K562 (cell line): ENCODE results near the gene SYCE1. TPM values are rescaled to one million over a fixed set of nuclear protein-coding genes. Genes with fewer than 3 reads are reported as not detected.

ENCODE experiments used
- ATAC-seq: fragments of 200-7000 bp; cut with Tn5 transposase; 3 replicates; pipeline ENCODE4 v1.9.1; 2020; ENCODE audit warnings: moderate library complexity
- BruUV-seq: library from RNA; stranded (reverse); fragments of 400-500 nt; replicated peaks from 2 replicates; lab custom pipeline; 2021; lab: Mats Ljungman, UMichigan
- CTCF ChIA-PET: fragments of 300-600 bp; formaldehyde crosslinking; extraction: SDS; loops from one replicate; lab custom pipeline; 2021; ENCODE audit warnings: low intra/inter-chr PET ratio; lab: Yijun Ruan, JAX
- POLR2A ChIA-PET: fragments of 300-600, 350-650 bp; sonication (Branson Sonifier 250); formaldehyde crosslinking; extraction: SDS; loops from one replicate; lab custom pipeline; 2021; ENCODE audit warnings: antibody characterized with exemption, inconsistent platforms; lab: Yijun Ruan, JAX
- DNase-seq, 4 experiments: peaks; one replicate each; pipeline versions ENCODE4 v3.0.0 to v3.0.0-alpha.2; 2011 to 2018; ENCODE audit warnings: low spot score in 3 of 4, mixed read lengths in 3 of 4; ENCODE audit errors: extremely low read depth in 1 of 4
- FAIRE-seq: peaks from 2 replicates; lab custom pipeline; 2011; peaks lifted over from hg19 to GRCh38; lab: Jason Lieb, UNC
- H2AFZ ChIP-seq: 2 replicates; pipeline ENCODE4 v1.6.0; 2011; ENCODE audit warnings: low read depth, low read length, control low read depth, inconsistent platforms
- H3K27ac ChIP-seq: fragments of 200-600 bp; 3 replicates; pipeline ENCODE4 v1.8.0; 2011; ENCODE audit warnings: low read depth, mild to moderate bottlenecking, control low read depth, inconsistent platforms, low read length, moderate library complexity, mixed read lengths; ENCODE audit errors: extremely low read depth
- H3K27me3 ChIP-seq, 2 experiments: fragments of 300-600 bp in 1 of 2; 2 replicates in 1 of 2; 3 replicates in 1 of 2; pipeline versions ENCODE4 v1.6.0 to v1.8.0; 2011; ENCODE audit warnings: inconsistent platforms in 2 of 2, low read length in 2 of 2, mild to moderate bottlenecking in 1 of 2, mixed read lengths in 1 of 2, moderate library complexity in 1 of 2; ENCODE audit not compliant: control insufficient read depth in 2 of 2, insufficient read depth in 2 of 2
- H3K36me3 ChIP-seq: fragments of 300-600 bp; 3 replicates; pipeline ENCODE4 v1.8.0; 2011; ENCODE audit warnings: mild to moderate bottlenecking, low read length, inconsistent platforms; ENCODE audit not compliant: control insufficient read depth, insufficient read depth
- H3K4me1 ChIP-seq, 2 experiments: fragments of 200-600 bp in 1 of 2; replicated peaks in 1 of 2; 2 replicates in 1 of 2; 3 replicates in 1 of 2; pipeline versions ENCODE4 v1.5.1 to v1.8.0; 2011; ENCODE audit warnings: inconsistent platforms in 2 of 2, low read length in 2 of 2, mild to moderate bottlenecking in 1 of 2, mixed read lengths in 1 of 2, moderate library complexity in 1 of 2; ENCODE audit not compliant: control insufficient read depth in 2 of 2, insufficient read depth in 2 of 2
- H3K4me2 ChIP-seq: 2 replicates; pipeline ENCODE4 v1.6.1; 2011; ENCODE audit warnings: low read length, control low read depth, inconsistent platforms, mixed read lengths; ENCODE audit not compliant: insufficient read depth
- H3K4me3 ChIP-seq: fragments of 200-600 bp; sonication (generic), shearing (Covaris generic); 2 replicates; pipeline ENCODE4 v1.5.1; 2016; ENCODE audit warnings: control low read depth, inconsistent platforms
- H3K79me2 ChIP-seq: fragments of 200-600 bp; 3 replicates; pipeline ENCODE4 v1.8.0; 2011; ENCODE audit warnings: low read length, inconsistent platforms; ENCODE audit not compliant: control insufficient read depth, insufficient read depth
- H3K9ac ChIP-seq, 2 experiments: 2 replicates each; pipeline versions ENCODE4 v1.6.0 to v1.6.1; 2011; ENCODE audit warnings: low read depth in 2 of 2, low read length in 2 of 2, control low read depth in 1 of 2, inconsistent platforms in 1 of 2, mild to moderate bottlenecking in 1 of 2, mixed read lengths in 1 of 2; ENCODE audit not compliant: insufficient read depth in 1 of 2
- H3K9me1 ChIP-seq: one replicate; pipeline ENCODE4 v1.6.0; 2011; ENCODE audit warnings: inconsistent platforms, mild to moderate bottlenecking, low read length, moderate library complexity; ENCODE audit not compliant: control insufficient read depth, insufficient read depth
- H3K9me3 ChIP-seq: replicated peaks from 2 replicates; pipeline ENCODE4 v1.5.1; 2011; ENCODE audit warnings: low read depth, low read length, inconsistent platforms; ENCODE audit not compliant: control insufficient read depth, insufficient read depth
- H4K20me1 ChIP-seq: replicated peaks from 2 replicates; pipeline ENCODE4 v1.6.1; 2011; ENCODE audit warnings: low read length, inconsistent platforms, mixed read lengths; ENCODE audit not compliant: control insufficient read depth, insufficient read depth
- CBFA2T2 ChIP-seq: fragments of 450-650 bp; conservative IDR thresholded peaks from 2 replicates; pipeline ENCODE4 v1.6.1; 2017; ENCODE audit warnings: mild to moderate bottlenecking
- HMG20A ChIP-seq: fragments of 450-650 bp; formaldehyde crosslinking; conservative IDR thresholded peaks from 2 replicates; pipeline ENCODE4 v1.4.0; 2020; ENCODE audit warnings: mild to moderate bottlenecking, mixed read lengths
- MITF ChIP-seq: IDR thresholded peaks from 2 replicates; pipeline ENCODE4 v1.6.1; 2014; ENCODE audit warnings: antibody characterized with exemption
- MYBL2 ChIP-seq, 2 experiments: fragments of 450-650 bp in 1 of 2; sonication (generic) in 1 of 2; formaldehyde crosslinking in 1 of 2; IDR thresholded peaks; 2 replicates each; pipeline versions ENCODE4 v1.6.1 to v1.8.1; 2017 to 2022; ENCODE audit warnings: borderline replicate concordance in 1 of 2, inconsistent platforms in 1 of 2, low read depth in 1 of 2, mild to moderate bottlenecking in 1 of 2, missing genetic modification reagents in 1 of 2, moderate library complexity in 1 of 2
- PTBP1 ChIP-seq: fragments of 200-400 bp; formaldehyde crosslinking; IDR thresholded peaks from 2 replicates; pipeline ENCODE4 v1.6.1; 2017; ENCODE audit warnings: low read depth, low read length
- SUPT5H ChIP-seq: fragments of 450-650 bp; IDR thresholded peaks from 2 replicates; pipeline ENCODE4 v1.6.1; 2016
- TAF7 ChIP-seq: fragments of 450-650 bp; IDR thresholded peaks from 2 replicates; pipeline ENCODE4 v1.6.1; 2016; ENCODE audit warnings: missing genetic modification characterization, missing compliant biosample characterization
- TCFL5 ChIP-seq: fragments of 250-450 bp; sonication (Bioruptor Pico); conservative IDR thresholded peaks from 2 replicates; pipeline ENCODE4 v1.6.1; 2021; ENCODE audit warnings: mild to moderate bottlenecking, moderate library complexity, matching md5 sums
- ZNF431 ChIP-seq: sonication (generic); formaldehyde crosslinking; IDR thresholded peaks from 2 replicates; pipeline ENCODE4 v1.8.0; 2022; ENCODE audit warnings: mild to moderate bottlenecking, missing genetic modification reagents
- WGBS: fragments of 100-300 bp; shearing (Covaris generic); methylation state at CpG from one replicate; pipeline ENCODE4 v1.1.6; 2016; ENCODE audit warnings: low coverage, mixed read lengths; ENCODE audit not compliant: insufficient coverage; ENCODE audit errors: missing lambda C conversion rate; 5-methylcytosine and 5-hydroxymethylcytosine counted together
- in situ Hi-C: fragments of 300-500 bp; cut with MboI; formaldehyde crosslinking; loops from 4 replicates; pipeline ENCODE4 v1.15.0; 2018; ENCODE audit warnings: inconsistent platforms, mixed read lengths
- intact Hi-C: fragments of 100-400 bp; cut with micrococcal nuclease; formaldehyde crosslinking; loops from 2 replicates; pipeline ENCODE4 v1.14.2; 2022
- polyA plus RNA-seq, 8 experiments: library from polyadenylated mRNA; depleted of rRNA in 4 of 8; stranded (reverse) in 5 of 8; unstranded in 3 of 8; fragments of >200 nt; fragmentation: Nextera tagmentation in 2 of 8; fragmentation: Illumina TruSeq in 1 of 8; extraction: Ambion mirVana in 2 of 8; extraction: Trizol in 1 of 8; gene quantifications; 2 replicates each; pipeline versions ENCODE4 v1.2.1 to v1.2.3, GENCODE V29; 2011 to 2014; ENCODE audit warnings: inconsistent platforms in 1 of 8, missing spikeins in 1 of 8
- total RNA-seq, 7 experiments: library from RNA; depleted of rRNA in 6 of 7; stranded (reverse); fragments of >200 nt in 6 of 7; fragmentation: Illumina TruSeq in 2 of 7; extraction: Trizol in 2 of 7; gene quantifications; 2 replicates each; pipeline versions ENCODE4 v1.2.1 to v1.2.3, GENCODE V29; 2011 to 2021; ENCODE audit warnings: low replicate concordance in 1 of 7

Gene SYCE1
- total and polyA plus RNA-seq, 9 of the 15 experiments (the other 6 are each of a cell fraction or from before 2014, with no cell fraction given) = not detected

DNA sequence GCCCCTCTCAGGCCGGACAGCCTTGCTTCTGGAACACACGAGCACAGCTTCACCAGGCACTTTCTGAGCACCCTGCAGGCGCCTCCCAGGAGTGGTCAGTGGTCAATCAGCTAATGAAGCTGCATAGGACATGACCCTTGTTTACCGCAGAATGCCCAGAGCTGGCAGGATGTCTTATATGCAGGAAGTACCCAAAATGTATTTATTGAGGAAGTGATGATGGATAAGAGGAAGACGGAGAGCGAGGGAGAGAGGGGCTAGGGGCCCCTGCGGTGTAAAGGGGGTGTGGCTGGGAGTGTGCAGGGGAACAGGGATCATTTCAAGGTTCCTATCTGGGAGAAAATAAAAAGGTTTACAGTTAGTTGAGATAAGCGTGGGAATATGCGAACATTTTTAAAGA, 34.9 kb downstream of the SYCE1 start:
- no peak for TF ChIP-seq CBFA2T2
- no peak for TF ChIP-seq MYBL2 (IDR thresholded peaks at IDR 0.05; ENCODE audit: low read depth)
- no peak for TF ChIP-seq MYBL2 (CRISPR knock-in tag; IDR thresholded peaks at IDR 0.05; ENCODE audit: borderline replicate concordance)
- TF ChIP-seq TAF7 = no peak
- no peak for TF ChIP-seq SUPT5H
- no peak for TF ChIP-seq HMG20A (CRISPR knock-in tag)
- TF ChIP-seq TCFL5 (CRISPR knock-in tag) = no peak
- no peak for TF ChIP-seq PTBP1
- no peak for TF ChIP-seq MITF
- no peak for TF ChIP-seq ZNF431 (CRISPR knock-in tag)
- TF ChIP-seq, all 486 proteins: peak for 0
- no peak for DNase-seq
- ATAC-seq = no peak
- peaks cover 32 to 77% of the 10 kb centered on the region in 2 experiments for H3K27me3 ChIP-seq
- H3K9ac ChIP-seq = no peak overlapping the region
- intact Hi-C loops (no loop called here), in situ Hi-C loops (no loop called here)
- no peak overlapping the region for H3K4me2 ChIP-seq
- H4K20me1 ChIP-seq = no peaks in the 10 kb centered on the region
- H3K27ac ChIP-seq = no peak overlapping the region
- H3K79me2 ChIP-seq = no peaks in the 10 kb centered on the region
- WGBS = 2% methylated on average over 9 of the region's 9 CpGs
- BruUV-seq = no TSS peak
- no peaks in the 10 kb centered on the region for H3K9me3 ChIP-seq
- H3K9me1 ChIP-seq = no peaks in the 10 kb centered on the region
- H3K4me3 ChIP-seq = no peak overlapping the region
- no peaks in the 10 kb centered on the region for H3K36me3 ChIP-seq
- ChIA-PET CTCF (no interaction called here), POLR2A (interaction anchor here (0.8 kb wide), 2 partner anchors 20 to 54 kb away, joined by 3 read pairs; no protein-coding TSS in a partner anchor)
- peaks cover 0 to 19% of the 10 kb centered on the region in 2 experiments; a peak in 2 of 5 replicates for H3K4me1 ChIP-seq
- no peak for FAIRE-seq
- H2AFZ ChIP-seq = no peak overlapping the region
